ENCODE results near the gene CYP2S1.
"Not testable (repeated sequence)": the region's sequence is repeated elsewhere in the genome, so short reads cannot be mapped to it uniquely, and the experiment has no call there.

CYP2S1 gene

DNA sequence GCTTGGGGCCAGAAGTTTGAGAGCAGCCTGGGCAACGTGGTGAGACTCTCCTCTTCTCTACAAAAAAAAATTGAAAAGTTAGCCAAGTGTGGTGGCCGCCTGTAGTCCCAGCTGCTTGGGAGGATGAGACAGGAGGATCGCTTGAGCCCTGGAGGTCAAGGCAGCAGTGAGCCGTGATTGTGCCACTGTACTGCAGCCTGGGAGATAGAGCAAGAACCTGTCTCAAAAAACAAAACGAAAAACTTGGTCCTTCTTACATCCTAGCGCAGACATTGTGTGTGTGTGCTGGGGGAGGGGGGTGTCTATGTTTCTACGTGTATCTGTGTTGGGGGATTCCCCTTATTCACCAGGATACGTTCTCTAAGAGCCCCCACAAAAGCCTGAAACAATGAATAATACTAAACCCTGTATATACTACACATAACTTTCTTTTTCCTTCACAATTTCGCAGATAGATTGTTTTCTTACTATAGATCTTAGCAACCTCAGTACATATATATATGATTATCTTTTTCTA is 33.9 kb downstream of the CYP2S1 start:
- H2AFZ ChIP-seq (ENCODE audit: low read length), result 0 out of 2 replicates have a peak overlapping the region, but pooled peaks have one; percentile 2
- H3K4me3 ChIP-seq (ENCODE audit: low read length, poor library complexity, severe bottlenecking), result no peak overlapping the region
- H3K36me3 ChIP-seq (ENCODE audit: insufficient read depth, low read length), result no peaks in the 10 kb centered on the region
- no peak overlapping the region for H3K4me2 ChIP-seq (ENCODE audit: low read depth, low read length, poor library complexity, severe bottlenecking)
- peaks cover 7% of the 10 kb centered on the region for H3K27me3 ChIP-seq (ENCODE audit: insufficient read depth, low read length, poor library complexity, severe bottlenecking)
- no peaks in the 10 kb centered on the region for H3F3A ChIP-seq (ENCODE audit: low read depth)
- H3K9me2 ChIP-seq (replicated peaks; ENCODE audit: low read depth, low read length), result no peaks in the 10 kb centered on the region
- no peaks in the 10 kb centered on the region for H3K4me1 ChIP-seq (ENCODE audit: insufficient read depth, low read length, poor library complexity, severe bottlenecking)
- TF ChIP-seq, protein P1, sequence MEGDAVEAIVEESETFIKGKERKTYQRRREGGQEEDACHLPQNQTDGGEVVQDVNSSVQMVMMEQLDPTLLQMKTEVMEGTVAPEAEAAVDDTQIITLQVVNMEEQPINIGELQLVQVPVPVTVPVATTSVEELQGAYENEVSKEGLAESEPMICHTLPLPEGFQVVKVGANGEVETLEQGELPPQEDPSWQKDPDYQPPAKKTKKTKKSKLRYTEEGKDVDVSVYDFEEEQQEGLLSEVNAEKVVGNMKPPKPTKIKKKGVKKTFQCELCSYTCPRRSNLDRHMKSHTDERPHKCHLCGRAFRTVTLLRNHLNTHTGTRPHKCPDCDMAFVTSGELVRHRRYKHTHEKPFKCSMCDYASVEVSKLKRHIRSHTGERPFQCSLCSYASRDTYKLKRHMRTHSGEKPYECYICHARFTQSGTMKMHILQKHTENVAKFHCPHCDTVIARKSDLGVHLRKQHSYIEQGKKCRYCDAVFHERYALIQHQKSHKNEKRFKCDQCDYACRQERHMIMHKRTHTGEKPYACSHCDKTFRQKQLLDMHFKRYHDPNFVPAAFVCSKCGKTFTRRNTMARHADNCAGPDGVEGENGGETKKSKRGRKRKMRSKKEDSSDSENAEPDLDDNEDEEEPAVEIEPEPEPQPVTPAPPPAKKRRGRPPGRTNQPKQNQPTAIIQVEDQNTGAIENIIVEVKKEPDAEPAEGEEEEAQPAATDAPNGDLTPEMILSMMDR (conservative IDR thresholded peaks at IDR 0.05; ENCODE audit: low read length), result no peak
- no peak for TF ChIP-seq EZH2phosphoT487 (IDR thresholded peaks at IDR 0.05; ENCODE audit: borderline replicate concordance)
- H4K20me1 ChIP-seq (ENCODE audit: insufficient read depth, low read length, poor library complexity, severe bottlenecking), result no peaks in the 10 kb centered on the region
- H3K9ac ChIP-seq (ENCODE audit: low read depth, low read length, poor library complexity, severe bottlenecking), result no peak overlapping the region
- no peaks in the 10 kb centered on the region for H3K79me2 ChIP-seq (ENCODE audit: insufficient read depth, low read length)
- no peaks in the 10 kb centered on the region for H3K9me3 ChIP-seq (ENCODE audit: insufficient read depth, low read depth, low read length)

DNA sequence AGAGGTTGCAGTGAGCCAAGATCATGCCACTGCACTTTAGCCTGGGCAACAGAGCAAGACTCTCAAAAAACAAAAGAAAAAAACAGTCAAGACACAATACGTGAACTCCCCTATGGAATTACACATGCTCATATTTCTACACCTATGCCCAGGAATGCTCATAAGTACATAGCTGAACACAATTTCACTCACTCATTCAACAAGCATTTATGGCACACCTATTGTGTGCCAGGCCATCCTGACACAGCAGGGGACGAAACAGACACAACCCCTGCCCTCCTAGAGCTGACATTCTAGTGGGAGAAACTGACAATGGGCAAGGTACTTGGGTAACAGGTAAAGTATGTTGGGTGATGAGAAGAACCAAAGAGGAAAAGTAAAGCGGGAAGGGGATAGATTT is 35.5 kb downstream of the CYP2S1 start:
- no peak overlapping the region for H2AFZ ChIP-seq (ENCODE audit: low read length)
- H3K79me2 ChIP-seq (ENCODE audit: insufficient read depth, low read length), result no peaks in the 10 kb centered on the region
- H3K4me1 ChIP-seq (ENCODE audit: insufficient read depth, low read length, poor library complexity, severe bottlenecking), result no peaks in the 10 kb centered on the region
- H3K9ac ChIP-seq (ENCODE audit: low read depth, low read length, poor library complexity, severe bottlenecking), result no peak overlapping the region
- H3K27me3 ChIP-seq (ENCODE audit: insufficient read depth, low read length, poor library complexity, severe bottlenecking), result peaks cover 7% of the 10 kb centered on the region
- no peaks in the 10 kb centered on the region for H3K9me2 ChIP-seq (replicated peaks; ENCODE audit: low read depth, low read length)
- no peaks in the 10 kb centered on the region for H3F3A ChIP-seq (ENCODE audit: low read depth)
- no peak overlapping the region for H3K4me3 ChIP-seq (ENCODE audit: low read length, poor library complexity, severe bottlenecking)
- H3K9me3 ChIP-seq (ENCODE audit: insufficient read depth, low read depth, low read length), result no peaks in the 10 kb centered on the region
- H4K20me1 ChIP-seq (ENCODE audit: insufficient read depth, low read length, poor library complexity, severe bottlenecking), result no peaks in the 10 kb centered on the region
- TF ChIP-seq, protein P1 (conservative IDR thresholded peaks at IDR 0.05; ENCODE audit: low read length), result no peak
- TF ChIP-seq EZH2phosphoT487 (IDR thresholded peaks at IDR 0.05; ENCODE audit: borderline replicate concordance), result no peak
- H3K36me3 ChIP-seq (ENCODE audit: insufficient read depth, low read length), result no peaks in the 10 kb centered on the region
- no peak overlapping the region for H3K4me2 ChIP-seq (ENCODE audit: low read depth, low read length, poor library complexity, severe bottlenecking)

DNA sequence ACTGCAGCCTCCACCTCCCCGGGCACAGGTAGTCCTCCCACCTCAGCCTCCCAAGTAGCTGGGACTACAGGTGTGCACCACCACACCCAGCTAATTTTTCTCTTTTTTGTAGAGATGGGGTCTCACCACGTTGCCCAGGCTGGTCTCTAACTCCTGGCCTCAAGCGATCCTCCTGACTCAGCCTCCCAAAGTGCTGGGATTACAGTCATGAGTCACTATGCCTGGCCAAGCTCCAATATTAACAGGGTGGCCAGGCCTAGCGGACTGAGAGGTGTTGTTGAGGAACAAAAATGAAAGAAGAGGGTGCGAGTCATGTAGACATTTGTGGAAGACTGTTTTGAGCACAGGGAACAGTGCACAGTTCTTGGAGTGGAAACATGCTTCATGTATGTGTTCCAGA is 36.3 kb downstream of the CYP2S1 start:
- not testable (repeated sequence) for H3K4me3 ChIP-seq (ENCODE audit: low read length, poor library complexity, severe bottlenecking); H3K9ac ChIP-seq (ENCODE audit: low read depth, low read length, poor library complexity, severe bottlenecking); H3K4me1 ChIP-seq (ENCODE audit: insufficient read depth, low read length, poor library complexity, severe bottlenecking); H3K27me3 ChIP-seq (ENCODE audit: insufficient read depth, low read length, poor library complexity, severe bottlenecking); H3K36me3 ChIP-seq (ENCODE audit: insufficient read depth, low read length); H3K9me3 ChIP-seq (ENCODE audit: insufficient read depth, low read depth, low read length); H3F3A ChIP-seq (ENCODE audit: low read depth); H4K20me1 ChIP-seq (ENCODE audit: insufficient read depth, low read length, poor library complexity, severe bottlenecking); H2AFZ ChIP-seq (ENCODE audit: low read length); H3K9me2 ChIP-seq (replicated peaks; ENCODE audit: low read depth, low read length); H3K79me2 ChIP-seq (ENCODE audit: insufficient read depth, low read length); H3K4me2 ChIP-seq (ENCODE audit: low read depth, low read length, poor library complexity, severe bottlenecking)

DNA sequence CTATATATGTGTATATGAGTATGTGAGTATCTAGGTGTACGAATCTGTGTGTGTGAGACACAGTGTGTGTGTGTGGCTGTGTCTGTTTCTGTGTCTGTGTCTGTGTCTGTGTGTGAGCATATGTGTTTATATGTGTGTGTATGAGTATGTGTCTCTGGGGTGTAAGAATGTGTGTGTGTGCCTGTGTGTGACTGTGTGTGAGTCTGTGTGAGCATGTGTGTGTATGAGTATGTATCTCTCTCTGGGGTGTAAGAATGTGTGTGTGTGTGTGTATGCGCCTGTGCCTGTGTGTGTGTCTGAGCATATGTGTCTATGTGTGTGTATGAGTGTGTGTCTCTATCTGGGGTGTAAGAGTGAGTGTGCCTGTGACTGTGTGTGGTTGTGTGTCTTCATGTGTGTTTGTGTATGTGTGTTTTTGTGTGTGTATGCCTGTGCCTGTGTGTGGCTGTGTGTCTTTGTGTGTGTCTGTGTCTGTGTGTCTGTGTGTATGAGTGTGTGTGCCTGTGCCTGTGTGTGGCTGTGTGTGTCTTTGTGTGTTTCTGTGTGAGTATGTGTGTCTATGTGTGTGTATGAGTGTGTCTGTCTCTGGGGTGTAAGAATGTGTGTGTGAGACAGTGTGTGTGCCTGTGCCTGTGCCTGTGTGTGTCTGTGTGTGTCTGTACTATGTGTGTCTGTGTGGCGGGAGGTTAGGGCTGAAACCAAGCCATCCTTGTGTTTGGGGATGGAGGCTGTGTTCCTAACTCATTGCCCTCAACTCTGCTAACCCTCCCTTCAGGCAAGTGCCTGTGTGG is 37.2 kb downstream of the CYP2S1 start:
- no peaks in the 10 kb centered on the region for H3K36me3 ChIP-seq (ENCODE audit: insufficient read depth, low read length)
- H3K79me2 ChIP-seq (ENCODE audit: insufficient read depth, low read length), result no peaks in the 10 kb centered on the region
- no peak overlapping the region for H3K4me3 ChIP-seq (ENCODE audit: low read length, poor library complexity, severe bottlenecking)
- H3K9me2 ChIP-seq (replicated peaks; ENCODE audit: low read depth, low read length), result no peaks in the 10 kb centered on the region
- peaks cover 7% of the 10 kb centered on the region for H3K27me3 ChIP-seq (ENCODE audit: insufficient read depth, low read length, poor library complexity, severe bottlenecking)
- H3K9me3 ChIP-seq (ENCODE audit: insufficient read depth, low read depth, low read length), result no peaks in the 10 kb centered on the region
- no peak overlapping the region for H3K4me2 ChIP-seq (ENCODE audit: low read depth, low read length, poor library complexity, severe bottlenecking)
- TF ChIP-seq, protein P1 (conservative IDR thresholded peaks at IDR 0.05; ENCODE audit: low read length), result no peak
- no peak for TF ChIP-seq EZH2phosphoT487 (IDR thresholded peaks at IDR 0.05; ENCODE audit: borderline replicate concordance)
- H3F3A ChIP-seq (ENCODE audit: low read depth), result no peaks in the 10 kb centered on the region
- H2AFZ ChIP-seq (ENCODE audit: low read length), result no peak overlapping the region
- no peaks in the 10 kb centered on the region for H4K20me1 ChIP-seq (ENCODE audit: insufficient read depth, low read length, poor library complexity, severe bottlenecking)
- H3K4me1 ChIP-seq (ENCODE audit: insufficient read depth, low read length, poor library complexity, severe bottlenecking), result no peaks in the 10 kb centered on the region
- H3K9ac ChIP-seq (ENCODE audit: low read depth, low read length, poor library complexity, severe bottlenecking), result no peak overlapping the region
